Esophagus squamous epithelium (tissue), 5 donors: ENCODE data around the gene MEIS1. TPM values are rescaled to one million over a fixed set of nuclear protein-coding genes. Genes with fewer than 3 reads are reported as not detected.

ENCODE experiments used
- DNase-seq: peaks from one replicate; lab custom pipeline; 2025; lab: John Stamatoyannopoulos, UW
- H3K27ac ChIP-seq, 4 donors: fragments of 200-600 bp; sonication (generic); one replicate each; pipeline ENCODE4 v1.5.1; 2016 to 2019; ENCODE audit warnings: mild to moderate bottlenecking in 1 of 4
- H3K27me3 ChIP-seq, 4 donors: fragments of 200-600 bp; sonication (generic); 1 replicate in 3 of 4; 2 replicates in 1 of 4; pipeline versions ENCODE4 v1.5.1 to v1.6.0; 2017 to 2021; ENCODE audit warnings: antibody characterized with exemption in 1 of 4
- H3K36me3 ChIP-seq, 3 donors: fragments of 200-600 bp; sonication (generic); one replicate each; pipeline ENCODE4 v1.5.1; 2016 to 2019
- H3K4me1 ChIP-seq, 3 donors: fragments of 200-600 bp; sonication (generic); one replicate each; pipeline ENCODE4 v1.5.1; 2017 to 2019
- H3K4me3 ChIP-seq, 4 donors: fragments of 200-600 bp; sonication (generic); 1 replicate in 3 of 4; 2 replicates in 1 of 4; pipeline ENCODE4 v1.5.1; 2016 to 2019; ENCODE audit warnings: mild to moderate bottlenecking in 2 of 4, moderate library complexity in 1 of 4
- H3K9me3 ChIP-seq, 3 donors: fragments of 200-600 bp; sonication (generic); one replicate each; pipeline ENCODE4 v1.5.1; 2016 to 2019
- POLR2A ChIP-seq, 4 donors: fragments of 450-650 bp; IDR thresholded peaks; one replicate each; pipeline ENCODE4 v1.6.1; 2017; ENCODE audit warnings: antibody characterized with exemption in 4 of 4, mild to moderate bottlenecking in 4 of 4, moderate library complexity in 3 of 4
- WGBS, 2 donors: methylation state at CpG; one replicate each; pipeline ENCODE4 v1.1.5; 2018; 5-methylcytosine and 5-hydroxymethylcytosine counted together
- intact Hi-C: fragments of 100-400 bp; cut with DNase I; formaldehyde crosslinking; loops from one replicate; pipeline ENCODE4 v1.15.0; 2022
- total RNA-seq, 4 donors: library from RNA; depleted of rRNA; stranded (reverse); fragments of >200 nt; gene quantifications; one replicate each; pipeline ENCODE4 v1.1.0, GENCODE V29; 2016
- TF ChIP-seq, protein P1 (sequence below), 6 experiments: fragments of 450-650 bp in 4 of 6; fragments of 200-600 bp in 2 of 6; sonication (generic) in 2 of 6; IDR thresholded peaks; one replicate each; pipeline ENCODE4 v1.5.1; 2016 to 2019; ENCODE audit warnings: antibody characterized with exemption in 6 of 6, mild to moderate bottlenecking in 4 of 6, moderate library complexity in 4 of 6
- donor health status: DM: yes; HTN: yes; CAD: no.

The MEIS1 gene
- total RNA-seq, 4 donors from 2014 or later = 17.8 to 56.1 (median 28.5) TPM

DNA sequence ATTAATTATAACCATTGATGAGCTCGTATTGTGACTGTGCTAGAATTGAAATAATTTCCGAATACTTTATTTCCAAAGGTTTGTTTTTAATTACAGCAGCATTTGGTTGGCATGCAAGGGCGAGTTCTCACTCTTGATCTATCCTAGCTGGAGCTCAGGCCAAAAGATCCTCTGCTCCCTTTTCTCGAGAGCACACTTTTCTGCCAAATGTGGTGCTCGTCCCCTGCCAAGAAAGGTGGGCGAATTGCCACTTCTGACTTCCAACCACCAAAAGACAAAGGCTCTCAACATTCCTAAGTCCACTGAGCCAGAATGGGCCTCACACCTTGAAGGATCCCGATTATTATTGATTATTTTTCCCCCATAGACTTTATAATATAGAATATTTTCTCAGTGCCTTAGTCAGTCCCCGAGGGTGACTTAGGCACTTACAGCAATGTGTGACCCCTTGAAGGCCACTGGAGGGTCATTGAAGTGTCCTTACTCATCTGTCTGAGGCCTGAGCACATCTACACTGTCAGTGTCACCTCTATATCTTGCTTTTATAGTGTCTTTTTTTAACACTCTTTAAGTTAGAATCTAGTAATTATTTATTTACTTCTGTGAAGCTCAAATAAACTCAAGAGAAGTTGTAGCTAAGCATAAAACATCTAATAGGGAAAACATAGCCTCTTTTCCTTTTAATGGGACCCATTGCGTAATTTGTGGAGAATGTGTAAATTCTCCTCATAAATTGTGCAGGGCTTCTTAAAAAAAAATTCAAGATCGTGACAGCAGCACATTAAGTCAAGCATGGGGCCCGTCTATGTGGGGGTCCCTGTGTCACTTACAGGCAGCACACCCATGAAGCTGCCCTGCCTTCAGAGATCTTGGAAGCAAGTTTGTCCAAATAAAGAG lies 98.3 kb downstream of the MEIS1 start:
- no peak for DNase-seq
- TF ChIP-seq, protein P1, sequence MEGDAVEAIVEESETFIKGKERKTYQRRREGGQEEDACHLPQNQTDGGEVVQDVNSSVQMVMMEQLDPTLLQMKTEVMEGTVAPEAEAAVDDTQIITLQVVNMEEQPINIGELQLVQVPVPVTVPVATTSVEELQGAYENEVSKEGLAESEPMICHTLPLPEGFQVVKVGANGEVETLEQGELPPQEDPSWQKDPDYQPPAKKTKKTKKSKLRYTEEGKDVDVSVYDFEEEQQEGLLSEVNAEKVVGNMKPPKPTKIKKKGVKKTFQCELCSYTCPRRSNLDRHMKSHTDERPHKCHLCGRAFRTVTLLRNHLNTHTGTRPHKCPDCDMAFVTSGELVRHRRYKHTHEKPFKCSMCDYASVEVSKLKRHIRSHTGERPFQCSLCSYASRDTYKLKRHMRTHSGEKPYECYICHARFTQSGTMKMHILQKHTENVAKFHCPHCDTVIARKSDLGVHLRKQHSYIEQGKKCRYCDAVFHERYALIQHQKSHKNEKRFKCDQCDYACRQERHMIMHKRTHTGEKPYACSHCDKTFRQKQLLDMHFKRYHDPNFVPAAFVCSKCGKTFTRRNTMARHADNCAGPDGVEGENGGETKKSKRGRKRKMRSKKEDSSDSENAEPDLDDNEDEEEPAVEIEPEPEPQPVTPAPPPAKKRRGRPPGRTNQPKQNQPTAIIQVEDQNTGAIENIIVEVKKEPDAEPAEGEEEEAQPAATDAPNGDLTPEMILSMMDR (IDR thresholded peaks at IDR 0.05) = no peak
- TF ChIP-seq POLR2A (IDR thresholded peaks at IDR 0.05) = no peak
- Histone ChIP-seq H3K4me3 (no peak overlapping the region), H3K9me3 (no peaks in the 10 kb centered on the region), H3K27ac (no peak overlapping the region), H3K4me1 (peaks cover 0 to 60% (median 6%) of the 10 kb centered on the region in 3 donors), H3K36me3 (peaks cover 0 to 30% (median 0%) of the 10 kb centered on the region in 3 donors), H3K27me3 (no peaks in the 10 kb centered on the region)
- intact Hi-C loops = no loop called here
- 39 to 43% methylated on average over 11 of the region's 11 CpGs for WGBS, 2 donors

DNA sequence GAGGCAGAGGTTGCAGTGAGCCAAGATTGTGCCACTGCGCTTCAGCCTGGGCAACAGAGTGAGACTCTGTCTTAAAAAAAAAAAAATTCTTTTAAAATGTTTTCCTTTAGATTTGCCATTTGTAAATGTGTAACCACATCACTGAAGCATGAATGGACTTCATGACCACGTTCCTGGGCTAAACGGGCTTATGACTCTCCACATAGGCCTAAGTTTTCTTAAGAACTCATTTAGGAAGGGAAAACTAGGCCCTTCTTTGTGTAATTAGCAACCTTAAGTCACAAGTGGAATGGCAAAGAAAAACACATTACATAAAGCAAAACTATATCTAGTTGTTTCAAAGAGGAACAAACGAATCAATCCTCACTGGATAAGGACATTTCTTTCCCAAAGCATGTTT lies 99.5 kb downstream of the MEIS1 start:
- no peaks in the 10 kb centered on the region for H3K27me3 ChIP-seq
- no peak overlapping the region for H3K4me3 ChIP-seq
- TF ChIP-seq, protein P1 (IDR thresholded peaks at IDR 0.05) = no peak
- no peak for TF ChIP-seq POLR2A (IDR thresholded peaks at IDR 0.05)
- peaks cover 0 to 18% (median 0%) of the 10 kb centered on the region in 3 donors for H3K36me3 ChIP-seq
- WGBS, 2 donors = 69 to 81% methylated on average over 4 of the region's 4 CpGs
- DNase-seq = no peak
- H3K9me3 ChIP-seq = no peaks in the 10 kb centered on the region
- intact Hi-C loops = no loop called here
- H3K27ac ChIP-seq = peak overlapping the region in 1 of 4 donors; percentile 22
- H3K4me1 ChIP-seq = peaks cover 0 to 72% (median 10%) of the 10 kb centered on the region in 3 donors

DNA sequence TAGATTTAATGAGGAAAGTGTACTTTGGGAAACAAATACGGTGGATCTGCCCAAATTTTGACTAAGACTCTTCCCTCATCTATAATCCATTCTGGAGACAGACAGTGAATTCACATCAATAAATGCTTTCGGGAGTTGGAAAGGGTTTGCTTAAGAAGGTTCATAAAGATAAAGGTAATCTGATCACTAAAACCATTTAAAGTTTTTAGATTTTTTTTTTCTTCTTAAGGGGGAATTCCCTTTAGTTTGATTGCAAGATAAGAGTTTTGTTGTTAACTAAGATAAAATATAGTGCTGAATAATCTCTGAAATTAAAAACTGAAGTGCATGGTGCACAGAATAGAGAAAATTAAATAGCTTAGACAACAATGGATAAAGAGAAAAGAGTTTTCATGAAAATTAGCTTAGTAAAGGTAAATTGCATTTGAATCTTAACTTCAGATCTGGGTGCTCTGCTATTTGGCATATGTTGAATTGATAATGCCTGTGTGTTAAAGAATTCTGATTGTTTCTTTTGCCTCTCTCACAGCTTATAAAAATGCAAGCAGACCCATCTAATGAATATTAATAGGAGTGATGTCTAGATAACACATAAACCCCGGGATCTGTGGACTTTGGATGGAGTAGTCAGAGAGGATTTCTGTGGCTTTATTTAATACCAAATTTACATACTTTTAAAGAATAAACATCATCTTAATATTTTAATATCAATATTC lies 100.8 kb downstream of the MEIS1 start:
- intact Hi-C loops = no loop called here
- Histone ChIP-seq H3K27me3 (no peaks in the 10 kb centered on the region), H3K9me3 (no peaks in the 10 kb centered on the region), H3K36me3 (peaks cover 0 to 10% (median 0%) of the 10 kb centered on the region in 3 donors), H3K4me1 (peaks cover 4 to 84% (median 21%) of the 10 kb centered on the region in 3 donors), H3K27ac (no peak overlapping the region), H3K4me3 (no peak overlapping the region)
- TF ChIP-seq, protein P1 (IDR thresholded peaks at IDR 0.05) = no peak
- no peak for TF ChIP-seq POLR2A (IDR thresholded peaks at IDR 0.05)
- no peak for DNase-seq
- 74% methylated on average over 3 of the region's 3 CpGs for WGBS, 2 donors

DNA sequence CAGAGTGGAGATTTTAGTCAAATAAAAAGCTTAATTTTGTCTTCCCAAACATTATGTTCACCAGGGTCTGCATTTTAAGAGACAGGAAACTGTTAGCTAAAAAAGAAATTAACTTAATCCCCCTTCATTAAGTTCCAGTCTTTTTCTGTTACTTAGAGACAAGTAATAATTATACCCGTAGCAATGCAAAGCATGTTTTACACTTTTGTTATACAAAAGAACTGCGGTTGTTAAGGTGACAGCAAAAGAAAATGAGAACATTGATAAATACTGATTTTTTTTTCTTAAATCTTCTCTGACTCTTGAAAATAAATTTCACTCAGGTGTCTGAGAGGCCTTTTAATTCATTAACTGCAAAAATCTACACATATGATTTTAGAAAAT lies 101.4 kb downstream of the MEIS1 start:
- no peak overlapping the region for H3K27ac ChIP-seq
- H3K4me3 ChIP-seq = no peak overlapping the region
- TF ChIP-seq POLR2A (IDR thresholded peaks at IDR 0.05) = no peak
- TF ChIP-seq, protein P1 (IDR thresholded peaks at IDR 0.05) = no peak
- H3K4me1 ChIP-seq = peaks cover 4 to 82% (median 21%) of the 10 kb centered on the region in 3 donors
- no peaks in the 10 kb centered on the region for H3K27me3 ChIP-seq
- WGBS, 2 donors = 60 to 78% methylated on average over 2 of the region's 2 CpGs
- DNase-seq = no peak
- peaks cover 0 to 4% (median 0%) of the 10 kb centered on the region in 3 donors for H3K36me3 ChIP-seq
- intact Hi-C loops = no loop called here
- no peaks in the 10 kb centered on the region for H3K9me3 ChIP-seq

DNA sequence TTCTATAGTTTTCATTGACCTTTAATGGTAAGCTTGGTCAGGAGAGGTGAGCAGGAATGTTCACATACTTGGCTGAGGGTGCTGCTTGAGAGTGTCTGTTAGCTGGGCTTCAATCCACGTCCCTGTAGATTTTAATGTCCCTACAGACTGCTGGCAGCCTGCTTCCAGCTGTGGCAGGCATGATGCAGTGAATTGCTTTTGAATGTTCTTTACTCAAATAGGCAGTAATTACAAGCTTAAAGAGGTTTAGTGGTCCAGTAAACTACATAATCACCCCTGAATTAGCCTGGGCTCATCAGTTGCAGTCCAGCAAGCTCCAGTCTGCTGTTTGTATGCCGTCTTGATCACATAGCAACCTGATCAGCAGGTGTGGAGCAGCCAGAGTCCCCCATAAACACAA lies 102.1 kb downstream of the MEIS1 start:
- WGBS, 2 donors = 73 to 86% methylated on average over 1 to 2 of the region's 2 CpGs
- Histone ChIP-seq H3K27me3 (no peaks in the 10 kb centered on the region), H3K4me1 (peaks cover 4 to 75% (median 21%) of the 10 kb centered on the region in 3 donors), H3K9me3 (no peaks in the 10 kb centered on the region), H3K4me3 (no peak overlapping the region), H3K36me3 (no peaks in the 10 kb centered on the region), H3K27ac (peak overlapping the region in 1 of 4 donors; percentile 7)
- no peak for DNase-seq
- TF ChIP-seq, protein P1 (IDR thresholded peaks at IDR 0.05) = no peak
- TF ChIP-seq POLR2A (IDR thresholded peaks at IDR 0.05) = no peak
- intact Hi-C loops = no loop called here
